Neutrophil (primary cell): Measurements from ENCODE around the gene PPP1CB.

Experiments
- H3K27ac ChIP-seq: fragments of 200-600 bp; sonication (generic); 2 replicates; pipeline ENCODE4 v1.5.1; 2016; ENCODE audit warnings: mild to moderate bottlenecking, moderate library complexity
- H3K27me3 ChIP-seq: fragments of 200-600 bp; sonication (generic); 2 replicates; pipeline ENCODE4 v1.6.0; 2016; ENCODE audit warnings: mild to moderate bottlenecking
- H3K36me3 ChIP-seq: fragments of 200-600 bp; sonication (generic); 2 replicates; pipeline ENCODE4 v1.5.1; 2017
- H3K4me1 ChIP-seq, 2 experiments: fragments of 200-600 bp in 1 of 2; sonication (generic) in 1 of 2; 1 replicate in 1 of 2; 2 replicates in 1 of 2; pipeline versions ENCODE4 v1.5.1 to v1.6.1; 2013 to 2016; ENCODE audit warnings: low read depth in 1 of 2, low read length in 1 of 2, mild to moderate bottlenecking in 1 of 2, moderate library complexity in 1 of 2; ENCODE audit not compliant: control insufficient read depth in 1 of 2, insufficient read depth in 1 of 2
- H3K4me3 ChIP-seq, 2 experiments: fragments of 200-600 bp in 1 of 2; sonication (generic) in 1 of 2; 1 replicate in 1 of 2; 2 replicates in 1 of 2; pipeline ENCODE4 v1.5.1; 2013 to 2016; ENCODE audit warnings: low read depth in 1 of 2, low read length in 1 of 2, mild to moderate bottlenecking in 1 of 2, moderate library complexity in 1 of 2
- H3K9me3 ChIP-seq: fragments of 200-600 bp; sonication (generic); 2 replicates; pipeline ENCODE4 v1.5.1; 2016
- CTCF ChIP-seq: fragments of 200-600 bp; sonication (generic); IDR thresholded peaks from 2 replicates; pipeline ENCODE4 v1.5.1; 2016; ENCODE audit warnings: antibody characterized with exemption

The PPP1CB gene

GRCh38 chr2:28754321-28754720 is 2.7 kb downstream of the PPP1CB start:
- no peaks in the 10 kb centered on the region for H3K27me3 ChIP-seq
- peaks cover 8% of the 10 kb centered on the region for H3K36me3 ChIP-seq
- TF ChIP-seq CTCF, result no peak
- H3K4me3 ChIP-seq, result peak overlapping the region in 1 of 2 experiments; percentile 74
- peaks cover 44 to 54% of the 10 kb centered on the region in 2 experiments for H3K4me1 ChIP-seq
- H3K9me3 ChIP-seq, result no peaks in the 10 kb centered on the region
- peak overlapping the region; percentile 99 for H3K27ac ChIP-seq

GRCh38 chr2:28755421-28755820 is 3.8 kb downstream of the PPP1CB start:
- H3K36me3 ChIP-seq, result peaks cover 18% of the 10 kb centered on the region
- H3K27ac ChIP-seq, result no peak overlapping the region
- TF ChIP-seq CTCF, result no peak
- H3K27me3 ChIP-seq, result no peaks in the 10 kb centered on the region
- no peaks in the 10 kb centered on the region for H3K9me3 ChIP-seq
- H3K4me1 ChIP-seq, result peaks cover 36 to 49% of the 10 kb centered on the region in 2 experiments
- no peak overlapping the region for H3K4me3 ChIP-seq

- Histone ChIP-seq H3K4me1 (peaks cover 29 to 52% of the 10 kb centered on the region in 2 experiments), H3K27me3 (no peaks in the 10 kb centered on the region), H3K36me3 (peaks cover 28% of the 10 kb centered on the region), H3K9me3 (no peaks in the 10 kb centered on the region), H3K4me3 (no peak overlapping the region), H3K27ac (no peak overlapping the region)
- TF ChIP-seq CTCF, result no peak
Measured at GRCh38 chr2:28758459-28758858, 6.8 kb downstream of the PPP1CB start.

- H3K9me3 ChIP-seq, result no peaks in the 10 kb centered on the region
- no peaks in the 10 kb centered on the region for H3K27me3 ChIP-seq
- no peak overlapping the region for H3K4me3 ChIP-seq
- no peak overlapping the region for H3K27ac ChIP-seq
- no peak for TF ChIP-seq CTCF
- peaks cover 28% of the 10 kb centered on the region for H3K36me3 ChIP-seq
- peaks cover 11 to 30% of the 10 kb centered on the region in 2 experiments for H3K4me1 ChIP-seq
Measured at GRCh38 chr2:28761420-28761819, 9.8 kb downstream of the PPP1CB start.

GRCh38 chr2:28764909-28765711 is 13.5 kb downstream of the PPP1CB start:
- H3K4me3 ChIP-seq, result no peak overlapping the region
- H3K27ac ChIP-seq, result no peak overlapping the region
- no peaks in the 10 kb centered on the region for H3K27me3 ChIP-seq
- no peak for TF ChIP-seq CTCF
- H3K4me1 ChIP-seq, result peaks cover 11 to 21% of the 10 kb centered on the region in 2 experiments
- H3K9me3 ChIP-seq, result no peaks in the 10 kb centered on the region
- peaks cover 14% of the 10 kb centered on the region for H3K36me3 ChIP-seq
